ENCODE results near the gene MATN4.

- TF ChIP-seq POLR2A (IDR thresholded peaks at IDR 0.05): no peak
- TF ChIP-seq, protein P1, sequence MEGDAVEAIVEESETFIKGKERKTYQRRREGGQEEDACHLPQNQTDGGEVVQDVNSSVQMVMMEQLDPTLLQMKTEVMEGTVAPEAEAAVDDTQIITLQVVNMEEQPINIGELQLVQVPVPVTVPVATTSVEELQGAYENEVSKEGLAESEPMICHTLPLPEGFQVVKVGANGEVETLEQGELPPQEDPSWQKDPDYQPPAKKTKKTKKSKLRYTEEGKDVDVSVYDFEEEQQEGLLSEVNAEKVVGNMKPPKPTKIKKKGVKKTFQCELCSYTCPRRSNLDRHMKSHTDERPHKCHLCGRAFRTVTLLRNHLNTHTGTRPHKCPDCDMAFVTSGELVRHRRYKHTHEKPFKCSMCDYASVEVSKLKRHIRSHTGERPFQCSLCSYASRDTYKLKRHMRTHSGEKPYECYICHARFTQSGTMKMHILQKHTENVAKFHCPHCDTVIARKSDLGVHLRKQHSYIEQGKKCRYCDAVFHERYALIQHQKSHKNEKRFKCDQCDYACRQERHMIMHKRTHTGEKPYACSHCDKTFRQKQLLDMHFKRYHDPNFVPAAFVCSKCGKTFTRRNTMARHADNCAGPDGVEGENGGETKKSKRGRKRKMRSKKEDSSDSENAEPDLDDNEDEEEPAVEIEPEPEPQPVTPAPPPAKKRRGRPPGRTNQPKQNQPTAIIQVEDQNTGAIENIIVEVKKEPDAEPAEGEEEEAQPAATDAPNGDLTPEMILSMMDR (IDR thresholded peaks at IDR 0.05): no peak
Observed at GRCh38 chr20:45297786-45298497, 10.2 kb downstream of the MATN4 start.
